ENCODE data around the gene RNF41. TPM values are rescaled to one million over a fixed set of nuclear protein-coding genes. Genes with fewer than 3 reads are reported as not detected.

RNF41 gene
- total and polyA plus RNA-seq, 7 donors, result 18.5 to 109 (median 59.9) TPM

DNA sequence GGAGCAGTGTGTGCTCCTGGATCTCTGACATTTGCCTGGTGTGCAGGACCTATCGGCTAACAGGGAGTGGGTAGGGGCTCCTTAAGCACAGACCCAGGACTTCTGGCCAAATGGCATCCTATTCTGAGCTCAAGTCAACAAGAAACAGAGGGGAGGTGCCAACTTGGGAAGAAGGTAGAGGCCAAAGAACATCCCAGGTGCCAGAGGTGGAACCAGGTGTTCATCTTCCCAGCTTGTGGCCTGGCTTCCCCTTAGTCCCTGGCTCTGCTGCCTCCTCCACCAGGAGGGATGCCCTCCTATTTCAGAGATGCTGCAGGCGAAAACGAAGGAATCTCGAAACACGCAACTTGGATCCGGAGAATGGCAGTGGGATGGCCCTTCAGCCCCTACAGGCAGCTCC, 14.4 kb upstream of the RNF41 start:
- H3K4me3 ChIP-seq, result no peak overlapping the region
- 97% methylated on average over 6 of the region's 6 CpGs for WGBS, 2 donors
- H3K4me1 ChIP-seq, result no peaks in the 10 kb centered on the region
- intact Hi-C loops (cut with DNase I), result no loop called here
- DNase-seq, result no peak
- H3K36me3 ChIP-seq, result peaks cover 8 to 43% (median 14%) of the 10 kb centered on the region in 4 donors
- no peaks in the 10 kb centered on the region for H3K9me3 ChIP-seq
- no peak for TF ChIP-seq POLR2A (IDR thresholded peaks at IDR 0.05)
- no peak for TF ChIP-seq EP300 (IDR thresholded peaks at IDR 0.05)
- TF ChIP-seq, protein P1, sequence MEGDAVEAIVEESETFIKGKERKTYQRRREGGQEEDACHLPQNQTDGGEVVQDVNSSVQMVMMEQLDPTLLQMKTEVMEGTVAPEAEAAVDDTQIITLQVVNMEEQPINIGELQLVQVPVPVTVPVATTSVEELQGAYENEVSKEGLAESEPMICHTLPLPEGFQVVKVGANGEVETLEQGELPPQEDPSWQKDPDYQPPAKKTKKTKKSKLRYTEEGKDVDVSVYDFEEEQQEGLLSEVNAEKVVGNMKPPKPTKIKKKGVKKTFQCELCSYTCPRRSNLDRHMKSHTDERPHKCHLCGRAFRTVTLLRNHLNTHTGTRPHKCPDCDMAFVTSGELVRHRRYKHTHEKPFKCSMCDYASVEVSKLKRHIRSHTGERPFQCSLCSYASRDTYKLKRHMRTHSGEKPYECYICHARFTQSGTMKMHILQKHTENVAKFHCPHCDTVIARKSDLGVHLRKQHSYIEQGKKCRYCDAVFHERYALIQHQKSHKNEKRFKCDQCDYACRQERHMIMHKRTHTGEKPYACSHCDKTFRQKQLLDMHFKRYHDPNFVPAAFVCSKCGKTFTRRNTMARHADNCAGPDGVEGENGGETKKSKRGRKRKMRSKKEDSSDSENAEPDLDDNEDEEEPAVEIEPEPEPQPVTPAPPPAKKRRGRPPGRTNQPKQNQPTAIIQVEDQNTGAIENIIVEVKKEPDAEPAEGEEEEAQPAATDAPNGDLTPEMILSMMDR (IDR thresholded peaks at IDR 0.05), result no peak
- TF ChIP-seq POLR2AphosphoS5 (IDR thresholded peaks at IDR 0.05), result no peak
- no peaks in the 10 kb centered on the region for H3K27me3 ChIP-seq
- no peak overlapping the region for H3K27ac ChIP-seq

DNA sequence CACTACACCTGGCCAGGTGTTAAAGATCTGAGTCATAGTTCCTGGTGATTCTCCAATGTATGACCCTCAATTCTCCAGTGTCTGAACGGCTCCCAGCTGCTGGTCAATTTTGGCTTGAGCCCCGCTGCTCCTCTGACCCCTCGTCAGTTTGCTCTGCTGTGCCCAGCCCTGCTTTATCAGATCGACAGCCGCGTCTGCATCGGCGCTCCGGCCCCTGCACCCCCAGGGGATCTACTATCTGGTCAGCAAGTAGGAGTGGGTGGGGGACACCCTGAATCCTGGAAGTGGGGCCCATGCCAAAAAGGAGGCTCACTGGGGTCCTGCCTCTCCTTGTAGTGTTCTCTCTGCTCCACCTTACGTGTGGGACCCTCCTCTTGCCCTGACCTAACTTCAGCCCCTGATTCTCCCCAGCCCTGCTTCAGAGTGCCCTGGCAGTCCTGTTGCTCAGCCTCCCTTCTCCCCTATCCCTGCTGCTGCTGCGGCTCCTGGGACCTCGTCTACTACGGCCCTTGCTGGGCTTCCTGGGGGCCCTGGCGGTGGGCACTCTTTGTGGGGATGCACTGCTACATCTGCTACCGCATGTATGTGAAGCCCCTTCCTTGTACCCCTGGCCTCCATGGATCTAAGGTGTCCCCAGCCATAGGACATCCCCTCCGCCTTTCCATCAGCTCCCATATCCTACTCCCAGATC, 13.2 kb upstream of the RNF41 start:
- intact Hi-C loops (cut with DNase I), result no loop called here
- no peak for DNase-seq
- peaks cover 4 to 32% (median 6%) of the 10 kb centered on the region in 4 donors for H3K36me3 ChIP-seq
- no peak overlapping the region for H3K27ac ChIP-seq
- no peaks in the 10 kb centered on the region for H3K9me3 ChIP-seq
- no peaks in the 10 kb centered on the region for H3K4me1 ChIP-seq
- WGBS, 2 donors, result 86 to 88% methylated on average over 16 of the region's 16 CpGs
- H3K4me3 ChIP-seq, result no peak overlapping the region
- TF ChIP-seq EP300 (IDR thresholded peaks at IDR 0.05), result no peak
- H3K27me3 ChIP-seq, result no peaks in the 10 kb centered on the region

DNA sequence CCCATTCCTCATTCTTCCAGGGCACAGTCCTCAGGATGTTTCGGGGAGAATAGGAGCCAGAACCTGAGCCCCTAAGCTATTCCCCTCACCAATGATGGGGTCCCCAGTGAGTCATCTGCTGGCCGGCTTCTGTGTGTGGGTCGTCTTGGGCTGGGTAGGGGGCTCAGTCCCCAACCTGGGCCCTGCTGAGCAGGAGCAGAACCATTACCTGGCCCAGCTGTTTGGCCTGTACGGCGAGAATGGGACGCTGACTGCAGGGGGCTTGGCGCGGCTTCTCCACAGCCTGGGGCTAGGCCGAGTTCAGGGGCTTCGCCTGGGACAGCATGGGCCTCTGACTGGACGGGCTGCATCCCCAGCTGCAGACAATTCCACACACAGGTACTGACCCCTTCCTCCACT, 9.5 kb upstream of the RNF41 start:
- 16 to 70% methylated on average over 11 of the region's 11 CpGs for WGBS, 2 donors
- Histone ChIP-seq H3K27ac (no peak overlapping the region), H3K4me1 (no peaks in the 10 kb centered on the region), H3K9me3 (no peaks in the 10 kb centered on the region), H3K4me3 (no peak overlapping the region), H3K27me3 (no peaks in the 10 kb centered on the region), H3K36me3 (peaks cover 0 to 28% (median 0%) of the 10 kb centered on the region in 4 donors)
- no peak for TF ChIP-seq EP300 (IDR thresholded peaks at IDR 0.05)
- TF ChIP-seq POLR2AphosphoS5 (IDR thresholded peaks at IDR 0.05), result no peak
- no peak for TF ChIP-seq POLR2A (IDR thresholded peaks at IDR 0.05)
- TF ChIP-seq, protein P1 (IDR thresholded peaks at IDR 0.05), result no peak
- intact Hi-C loops (cut with DNase I), result no loop called here
- no peak for DNase-seq

DNA sequence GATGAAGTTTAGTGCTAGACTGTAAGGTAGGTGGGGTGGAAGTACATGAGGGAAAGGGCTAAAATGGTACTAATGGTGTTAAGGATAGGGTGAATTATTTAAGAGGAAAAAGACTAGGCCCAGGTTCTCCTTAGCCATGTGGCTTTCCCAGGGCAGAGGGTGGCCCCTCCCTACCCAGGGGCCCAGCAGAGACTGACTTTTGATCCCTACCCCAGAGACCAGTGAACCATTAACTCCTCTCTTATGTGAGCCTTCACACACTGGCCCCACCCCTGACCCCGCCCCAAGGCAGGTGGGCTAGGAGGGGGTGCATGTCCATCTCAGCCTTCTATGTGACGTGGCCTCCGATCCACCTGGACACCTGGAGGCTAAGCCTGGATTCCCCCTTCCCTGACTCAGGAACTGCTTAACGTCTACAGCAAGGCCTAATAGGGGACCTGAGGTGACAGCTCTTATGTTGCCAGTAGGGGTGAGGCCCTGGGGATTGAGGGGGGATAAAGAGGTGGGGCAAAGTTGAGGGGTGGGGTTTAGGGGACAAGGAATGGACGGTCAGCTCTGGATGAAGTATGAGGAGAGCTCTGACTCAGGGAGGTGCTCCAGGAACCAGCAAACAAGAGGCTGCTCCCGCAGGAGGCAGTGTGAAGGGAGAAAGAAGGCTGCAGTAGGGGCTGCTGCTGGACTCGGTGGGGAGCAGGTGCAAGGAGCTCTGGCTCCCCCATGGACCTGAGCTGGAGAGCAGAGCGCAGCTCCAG, 8.9 kb upstream of the RNF41 start:
- H3K27ac ChIP-seq, result no peak overlapping the region
- intact Hi-C loops (cut with DNase I), result no loop called here
- peaks cover 0 to 29% (median 0%) of the 10 kb centered on the region in 4 donors for H3K36me3 ChIP-seq
- no peak for DNase-seq
- H3K4me3 ChIP-seq, result no peak overlapping the region
- WGBS, 2 donors, result 16 to 62% methylated on average over 8 of the region's 8 CpGs
- no peaks in the 10 kb centered on the region for H3K27me3 ChIP-seq
- H3K4me1 ChIP-seq, result no peaks in the 10 kb centered on the region
- no peaks in the 10 kb centered on the region for H3K9me3 ChIP-seq
- TF ChIP-seq, protein P1 (IDR thresholded peaks at IDR 0.05), result no peak
- TF ChIP-seq POLR2AphosphoS5 (IDR thresholded peaks at IDR 0.05), result no peak
- TF ChIP-seq POLR2A (IDR thresholded peaks at IDR 0.05), result no peak
- no peak for TF ChIP-seq EP300 (IDR thresholded peaks at IDR 0.05)

DNA sequence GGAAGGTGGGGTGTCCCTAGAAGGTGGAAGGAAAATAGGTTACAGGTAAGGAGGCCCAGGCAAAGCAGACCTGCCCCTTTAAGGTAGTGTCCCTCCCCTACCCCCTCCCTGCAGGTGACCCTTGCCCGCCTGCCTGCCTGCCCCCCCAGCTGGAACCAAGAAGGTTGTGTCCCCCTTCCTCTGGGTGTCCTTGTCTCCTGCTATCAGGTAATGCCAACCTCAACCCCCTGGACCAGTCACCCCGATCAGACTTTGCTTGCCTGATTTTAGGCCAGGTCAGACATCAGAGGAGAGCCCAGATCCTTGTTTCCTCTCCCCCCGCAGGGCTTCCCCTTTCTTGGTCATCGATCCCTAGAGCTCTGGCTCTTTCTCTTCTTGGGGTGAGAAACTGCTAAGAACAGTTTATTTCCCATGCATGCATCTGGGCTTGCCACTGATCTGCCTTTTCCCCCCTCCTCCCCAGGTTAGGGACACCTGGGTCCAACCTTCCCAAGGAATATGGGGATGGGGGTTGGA, 8.3 kb upstream of the RNF41 start, which contains the start of gene SLC39A5:
SLC39A5 (plus strand) TSS at position 136 of the 516 bp plus-strand sequence. CDS start 1,224 bp downstream, outside the sequence.
- no peak within 1 kb of the TSS for H3K4me3 ChIP-seq
- no peak within 1 kb of the TSS for H3K27ac ChIP-seq
- H3K27me3 ChIP-seq, result no peaks in the 10 kb centered on the region
- H3K9me3 ChIP-seq, result no peaks in the 10 kb centered on the region
- TF ChIP-seq POLR2AphosphoS5 (IDR thresholded peaks at IDR 0.05) (no peak), EP300 (IDR thresholded peaks at IDR 0.05) (no peak), POLR2A (IDR thresholded peaks at IDR 0.05) (no peak)
- TF ChIP-seq, protein P1 (IDR thresholded peaks at IDR 0.05), result no peak
- no peak for DNase-seq
- peaks cover 0 to 29% (median 0%) of the 10 kb centered on the region in 4 donors for H3K36me3 ChIP-seq
- WGBS, 2 donors, result 18 to 63% methylated on average over 4 of the region's 4 CpGs
- peaks cover 0 to 6% (median 3%) of the 10 kb centered on the region in 4 donors for H3K4me1 ChIP-seq
- intact Hi-C loops (cut with DNase I), result no loop called here
